ENCODE data around the gene BAIAP2L1.

DNA sequence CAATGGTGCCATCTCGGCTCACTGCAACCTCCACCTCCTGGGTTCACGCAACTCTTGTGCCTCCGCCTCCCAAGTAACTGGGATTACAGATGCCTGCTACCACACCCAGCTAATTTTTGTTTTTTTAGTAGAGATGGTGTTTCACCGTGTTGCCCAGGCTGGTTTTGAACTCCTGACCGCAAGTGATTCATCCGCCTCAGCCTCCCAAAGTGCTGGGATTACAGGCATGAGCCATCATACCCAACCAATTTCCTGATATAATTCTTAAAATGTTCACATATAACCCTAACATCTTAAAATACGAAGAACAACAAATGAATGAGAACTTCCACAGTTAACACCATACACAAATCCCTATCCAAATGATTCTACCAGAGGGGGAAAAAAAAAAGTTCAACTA lies 31.2 kb downstream of the BAIAP2L1 start:
- TF ChIP-seq POLR2A (IDR thresholded peaks at IDR 0.05), result no peak
- TF ChIP-seq, protein P1, sequence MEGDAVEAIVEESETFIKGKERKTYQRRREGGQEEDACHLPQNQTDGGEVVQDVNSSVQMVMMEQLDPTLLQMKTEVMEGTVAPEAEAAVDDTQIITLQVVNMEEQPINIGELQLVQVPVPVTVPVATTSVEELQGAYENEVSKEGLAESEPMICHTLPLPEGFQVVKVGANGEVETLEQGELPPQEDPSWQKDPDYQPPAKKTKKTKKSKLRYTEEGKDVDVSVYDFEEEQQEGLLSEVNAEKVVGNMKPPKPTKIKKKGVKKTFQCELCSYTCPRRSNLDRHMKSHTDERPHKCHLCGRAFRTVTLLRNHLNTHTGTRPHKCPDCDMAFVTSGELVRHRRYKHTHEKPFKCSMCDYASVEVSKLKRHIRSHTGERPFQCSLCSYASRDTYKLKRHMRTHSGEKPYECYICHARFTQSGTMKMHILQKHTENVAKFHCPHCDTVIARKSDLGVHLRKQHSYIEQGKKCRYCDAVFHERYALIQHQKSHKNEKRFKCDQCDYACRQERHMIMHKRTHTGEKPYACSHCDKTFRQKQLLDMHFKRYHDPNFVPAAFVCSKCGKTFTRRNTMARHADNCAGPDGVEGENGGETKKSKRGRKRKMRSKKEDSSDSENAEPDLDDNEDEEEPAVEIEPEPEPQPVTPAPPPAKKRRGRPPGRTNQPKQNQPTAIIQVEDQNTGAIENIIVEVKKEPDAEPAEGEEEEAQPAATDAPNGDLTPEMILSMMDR (IDR thresholded peaks at IDR 0.05), result no peak

Data from thyroid gland (tissue), 4 donors.